Tibial nerve (tissue), 4 donors: ENCODE data around the gene H3-3A.

ENCODE experiments used
- EP300 ChIP-seq, 2 donors: sonication (generic); formaldehyde crosslinking; IDR thresholded peaks; one replicate each; pipeline ENCODE4 v1.6.1; 2017; ENCODE audit warnings: antibody characterized with exemption in 2 of 2, mild to moderate bottlenecking in 1 of 2
- POLR2A ChIP-seq, 2 donors: fragments of 450-650 bp; IDR thresholded peaks; one replicate each; pipeline ENCODE4 v1.6.1; 2017; ENCODE audit warnings: antibody characterized with exemption in 2 of 2, mild to moderate bottlenecking in 2 of 2, moderate library complexity in 2 of 2
- TF ChIP-seq, protein P1 (sequence below), 5 experiments: fragments of 200-600 bp in 3 of 5; fragments of 450-650 bp in 2 of 5; sonication (generic) in 3 of 5; IDR thresholded peaks; one replicate each; pipeline ENCODE4 v1.5.1; 2016 to 2019; ENCODE audit warnings: antibody characterized with exemption in 5 of 5, mild to moderate bottlenecking in 3 of 5, moderate library complexity in 2 of 5

DNA sequence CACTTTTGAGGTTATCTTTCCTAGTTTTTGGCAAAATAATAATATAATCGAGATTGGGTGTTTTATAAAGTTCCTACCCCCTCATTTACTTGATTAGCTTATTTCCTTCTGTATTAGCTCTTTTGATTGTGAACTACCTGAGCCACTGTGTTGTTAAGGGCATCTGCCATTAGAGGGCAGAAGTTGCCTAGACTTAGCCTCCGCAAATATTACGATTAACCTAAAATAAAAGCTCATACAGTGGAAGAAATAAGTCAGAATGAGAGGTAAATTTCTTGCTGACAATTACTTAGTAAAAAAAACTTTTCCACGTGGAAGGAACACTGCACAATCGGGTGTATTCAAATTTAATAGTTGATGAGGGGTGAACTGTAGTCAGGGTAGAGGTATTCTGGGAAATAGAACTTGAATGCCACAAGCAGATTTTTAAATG, 2.3 kb downstream of the H3-3A start:
- TF ChIP-seq, protein P1, sequence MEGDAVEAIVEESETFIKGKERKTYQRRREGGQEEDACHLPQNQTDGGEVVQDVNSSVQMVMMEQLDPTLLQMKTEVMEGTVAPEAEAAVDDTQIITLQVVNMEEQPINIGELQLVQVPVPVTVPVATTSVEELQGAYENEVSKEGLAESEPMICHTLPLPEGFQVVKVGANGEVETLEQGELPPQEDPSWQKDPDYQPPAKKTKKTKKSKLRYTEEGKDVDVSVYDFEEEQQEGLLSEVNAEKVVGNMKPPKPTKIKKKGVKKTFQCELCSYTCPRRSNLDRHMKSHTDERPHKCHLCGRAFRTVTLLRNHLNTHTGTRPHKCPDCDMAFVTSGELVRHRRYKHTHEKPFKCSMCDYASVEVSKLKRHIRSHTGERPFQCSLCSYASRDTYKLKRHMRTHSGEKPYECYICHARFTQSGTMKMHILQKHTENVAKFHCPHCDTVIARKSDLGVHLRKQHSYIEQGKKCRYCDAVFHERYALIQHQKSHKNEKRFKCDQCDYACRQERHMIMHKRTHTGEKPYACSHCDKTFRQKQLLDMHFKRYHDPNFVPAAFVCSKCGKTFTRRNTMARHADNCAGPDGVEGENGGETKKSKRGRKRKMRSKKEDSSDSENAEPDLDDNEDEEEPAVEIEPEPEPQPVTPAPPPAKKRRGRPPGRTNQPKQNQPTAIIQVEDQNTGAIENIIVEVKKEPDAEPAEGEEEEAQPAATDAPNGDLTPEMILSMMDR (IDR thresholded peaks at IDR 0.05) = peak; percentile 22 to 65 (median 46)
- TF ChIP-seq POLR2A (IDR thresholded peaks at IDR 0.05) (no peak), EP300 (IDR thresholded peaks at IDR 0.05) (no peak)
